Stimulated activated CD4-positive, alpha-beta T cell treated with anti-CD3 and anti-CD28 coated beads, TNF-alpha, amount 100 ng/mL, for 4 hours (primary cell): ENCODE measurements around the gene PCCA.
"Not testable (repeated sequence)": the region's sequence is repeated elsewhere in the genome, so short reads cannot be mapped to it uniquely, and the experiment has no call there.

Source experiments
- DNase-seq, 3 experiments: peaks; one replicate each; pipeline ENCODE4 v3.0.0-alpha.2; 2020; ENCODE audit warnings: low read depth in 3 of 3

PCCA gene

GRCh38 chr13:100197116-100197515 is 108.2 kb downstream of the PCCA start:
- no peak for DNase-seq

DNA sequence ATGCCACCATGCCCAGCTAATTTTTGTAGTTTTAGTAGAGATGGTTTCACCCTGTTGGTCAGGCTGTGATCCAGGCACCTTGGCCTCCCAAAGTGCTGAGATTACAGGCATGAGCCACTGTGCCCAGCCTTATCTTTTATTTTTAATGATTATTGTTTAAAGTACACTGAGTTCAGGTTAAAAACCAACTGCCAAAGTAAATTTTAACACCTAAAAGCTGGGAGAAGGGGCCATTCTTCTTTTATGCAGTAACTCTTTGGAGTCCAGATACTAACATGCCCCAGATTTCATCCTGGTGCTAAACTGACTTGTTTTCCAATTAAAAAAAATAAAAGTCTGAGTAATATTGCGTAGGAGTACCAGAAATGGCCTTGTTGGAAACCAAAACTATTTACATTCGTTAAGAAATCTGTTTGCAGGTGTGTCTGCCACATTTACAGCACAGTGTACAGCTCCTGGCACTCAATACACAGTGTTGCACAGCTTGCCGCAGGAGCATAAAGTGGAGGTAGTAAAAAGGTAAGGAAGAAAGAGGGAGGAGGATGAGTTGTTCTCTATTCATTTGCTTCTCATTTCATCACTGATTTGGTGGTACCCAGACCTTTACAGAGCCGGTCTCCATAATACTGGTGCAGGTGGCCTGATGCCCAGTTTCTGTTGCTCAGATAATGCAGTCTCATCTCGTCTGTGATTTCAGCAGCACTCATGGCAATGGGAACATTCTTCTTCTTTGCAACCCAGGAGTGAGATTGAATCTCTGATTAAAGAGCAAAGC is 108.9 kb downstream of the PCCA start:
- DNase-seq, result no peak

DNA sequence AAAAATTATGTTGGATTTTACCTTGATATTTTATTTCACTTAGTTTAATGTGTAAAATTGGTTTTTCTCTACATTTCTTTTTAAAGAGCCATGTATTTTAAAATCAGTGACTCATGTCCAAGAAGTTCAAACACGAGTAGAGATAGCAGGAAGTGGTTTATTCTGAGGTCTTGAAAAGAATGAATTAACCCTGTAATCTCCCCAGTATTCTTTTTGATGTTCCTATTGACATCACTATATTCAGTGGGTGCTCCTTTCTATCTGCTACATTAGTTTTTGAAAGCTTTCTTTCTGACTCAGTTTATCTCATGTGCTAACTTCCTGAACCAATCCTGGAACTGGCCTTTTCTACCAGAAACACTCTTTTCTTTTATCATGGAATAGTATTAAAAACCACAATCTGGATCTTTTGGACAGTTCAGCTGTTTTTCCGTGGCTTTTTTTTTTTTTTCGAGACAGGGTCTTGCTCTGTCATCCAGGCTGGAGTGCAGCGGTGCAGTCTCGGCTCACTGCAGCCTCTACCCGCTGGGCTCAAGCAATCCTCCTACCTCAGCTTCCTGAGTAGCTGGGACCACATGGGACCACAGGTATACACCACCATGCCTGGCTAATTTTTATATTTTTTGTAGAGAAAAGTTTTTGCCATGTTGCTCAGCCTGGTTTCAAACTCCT is 114.9 kb downstream of the PCCA start:
- DNase-seq, result no peak

DNA sequence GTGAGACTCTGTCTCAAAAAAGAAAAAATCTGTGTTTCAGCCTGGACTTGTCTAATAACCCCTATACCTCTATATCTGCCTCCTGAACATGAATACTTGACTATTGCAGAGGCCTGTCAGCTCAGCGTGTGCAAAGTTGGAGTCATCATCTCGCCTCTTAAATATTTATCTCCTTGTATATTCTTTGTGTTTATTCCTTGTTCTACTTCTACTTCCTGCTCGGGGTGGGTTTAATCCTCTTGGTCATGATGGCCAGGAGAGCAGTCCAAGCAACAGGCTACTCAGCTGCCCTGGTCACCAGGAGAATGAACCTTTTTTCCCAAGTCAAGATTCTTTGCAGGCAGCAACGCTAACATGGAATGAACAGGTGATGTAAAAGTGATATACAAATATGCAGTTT is 119.1 kb downstream of the PCCA start:
- DNase-seq, result no peak

DNA sequence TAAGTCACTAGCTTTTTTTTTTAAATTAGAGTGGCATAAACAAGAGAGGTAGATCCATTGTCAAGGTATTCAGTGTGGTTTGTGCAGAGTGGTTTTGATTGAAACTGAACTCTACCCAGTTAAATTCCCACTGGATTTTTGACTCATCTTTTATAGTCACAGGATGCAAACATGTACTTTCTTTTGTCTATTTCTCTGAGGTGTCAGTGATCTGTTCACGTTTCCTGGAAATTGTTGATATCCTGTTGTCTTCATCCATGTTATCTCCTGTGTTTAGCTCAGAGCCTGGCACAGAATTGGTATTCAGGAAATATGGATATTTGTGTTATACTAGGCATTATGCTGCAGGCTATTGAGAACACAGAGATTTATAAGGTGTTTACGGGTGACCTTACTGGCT is 119.7 kb downstream of the PCCA start:
- no peak for DNase-seq

DNA sequence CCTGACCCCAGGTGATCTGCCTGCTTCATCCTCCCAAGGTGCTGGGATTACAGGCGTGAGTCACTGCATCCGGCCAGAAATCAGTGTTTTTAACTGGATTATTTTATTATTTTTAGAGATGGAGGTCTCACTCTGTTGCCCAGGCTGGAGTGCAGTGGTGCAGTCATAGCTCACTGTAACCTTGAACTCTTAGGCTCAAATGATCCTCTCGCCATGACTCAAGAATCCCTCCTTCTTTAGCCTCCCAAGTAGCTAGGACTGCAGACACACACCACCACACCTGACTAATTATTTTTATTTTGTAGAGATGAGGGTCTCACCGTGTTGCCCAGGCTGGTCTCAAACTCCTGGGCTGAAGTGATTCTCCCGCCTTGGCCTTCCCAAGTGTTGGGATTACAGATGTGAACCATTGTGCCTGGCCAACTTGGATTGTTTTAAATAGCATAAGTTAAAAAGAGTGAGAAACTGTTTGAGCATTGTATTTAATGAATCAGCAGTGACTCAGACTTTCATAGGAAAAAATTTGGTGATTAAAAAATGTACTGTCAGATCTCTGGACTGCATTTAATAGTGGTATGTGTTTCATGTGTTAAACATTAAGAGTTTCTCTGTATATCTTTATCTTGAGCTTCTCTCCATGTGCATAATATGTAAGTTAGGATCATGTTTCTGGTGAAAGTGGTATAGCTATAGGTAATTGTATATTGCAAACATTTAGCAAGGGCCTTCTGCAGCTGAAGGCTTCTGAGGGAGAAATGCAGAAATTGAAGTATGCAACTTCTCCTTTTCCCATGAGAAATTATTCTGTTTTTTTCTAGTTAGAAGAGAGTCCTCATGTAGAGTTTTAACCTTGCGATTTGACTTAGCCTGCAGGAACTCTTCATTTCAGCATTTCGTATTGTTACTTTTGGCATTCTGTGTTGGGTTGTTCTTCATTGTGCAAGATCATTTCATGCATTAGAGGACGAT is 121.2 kb downstream of the PCCA start:
- no peak for DNase-seq

DNA sequence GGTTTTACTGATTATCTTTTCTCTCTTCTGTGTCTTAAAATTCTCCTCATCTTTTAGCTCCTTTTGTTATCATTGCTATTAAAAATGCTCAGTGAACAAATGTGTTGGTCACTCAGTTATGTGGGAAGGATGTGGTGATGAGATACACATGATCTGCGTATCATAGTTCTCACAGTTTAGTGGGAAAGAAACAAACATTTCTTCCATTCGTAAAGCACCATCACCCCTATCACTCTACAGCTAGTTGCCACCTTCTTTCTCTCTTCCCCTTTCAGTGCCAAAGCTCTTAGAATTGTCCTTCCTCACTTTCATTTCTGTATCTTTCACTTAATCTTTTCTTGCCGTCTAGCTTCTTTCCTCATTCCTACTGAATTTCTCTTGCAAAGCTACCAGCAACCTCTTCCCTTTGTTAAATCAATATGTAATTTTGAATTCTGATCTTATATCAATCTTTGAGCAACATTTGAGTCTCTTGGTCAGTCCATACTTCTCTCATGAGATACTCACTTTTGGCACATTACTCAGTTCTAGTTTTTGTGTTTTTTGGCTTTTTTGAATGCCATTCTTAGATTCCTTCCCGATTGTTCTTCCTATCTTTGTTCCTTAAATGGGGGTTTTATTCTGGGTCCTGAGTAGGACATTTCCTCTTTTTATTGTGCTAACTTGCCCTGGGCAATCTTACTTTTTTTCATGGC is 122.3 kb downstream of the PCCA start:
- DNase-seq, result no peak

GRCh38 chr13:100212904-100213553 is 124.1 kb downstream of the PCCA start:
- DNase-seq, result no peak

- no peak for DNase-seq
Observed at GRCh38 chr13:100213576-100213975, 124.7 kb downstream of the PCCA start.

DNA sequence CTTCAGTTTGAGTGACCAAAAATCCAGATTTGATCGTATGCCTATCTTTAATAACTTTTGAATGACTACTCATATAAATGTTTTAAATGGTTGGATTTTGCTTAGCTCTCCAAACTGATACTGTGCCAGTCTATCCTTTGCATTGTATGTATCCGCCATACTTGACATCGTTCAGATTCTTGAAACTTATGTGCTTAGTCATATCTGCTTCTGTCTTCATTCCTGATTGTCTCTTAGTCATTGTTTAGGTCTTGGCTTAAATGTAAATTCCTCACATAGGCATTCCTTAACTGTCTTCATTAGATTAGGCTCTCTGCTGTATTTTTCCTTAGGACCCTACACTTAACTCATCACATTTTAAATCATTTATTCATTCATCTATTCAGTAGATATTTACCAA is 126.0 kb downstream of the PCCA start:
- no peak for DNase-seq

- no peak for DNase-seq
Observed at GRCh38 chr13:100221166-100221565, 132.3 kb downstream of the PCCA start.

- DNase-seq, result not testable (repeated sequence)
Observed at GRCh38 chr13:100223966-100224530, 135.2 kb downstream of the PCCA start.

DNA sequence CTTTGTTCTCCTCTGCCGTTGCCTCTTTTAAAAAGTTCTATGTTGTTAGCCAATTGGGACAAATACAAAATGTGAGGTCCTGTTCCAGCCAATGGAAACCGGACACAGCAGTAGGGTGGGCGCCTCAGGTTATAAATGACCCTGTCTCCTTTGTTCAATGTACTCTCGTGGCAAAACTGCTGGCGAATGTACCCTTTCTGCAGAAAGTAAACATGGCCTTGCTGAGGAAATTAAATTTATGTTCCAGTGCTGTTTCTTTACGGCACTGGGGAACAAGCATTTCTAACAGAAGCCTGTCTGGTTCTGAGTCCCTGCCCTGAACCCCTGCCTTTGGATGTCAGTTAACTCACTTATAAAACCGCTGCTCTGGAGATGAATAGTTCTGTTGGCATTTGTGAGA is 140.7 kb downstream of the PCCA start:
- no peak for DNase-seq

- DNase-seq, result no peak
Observed at GRCh38 chr13:100230769-100231149, 141.9 kb downstream of the PCCA start.

DNA sequence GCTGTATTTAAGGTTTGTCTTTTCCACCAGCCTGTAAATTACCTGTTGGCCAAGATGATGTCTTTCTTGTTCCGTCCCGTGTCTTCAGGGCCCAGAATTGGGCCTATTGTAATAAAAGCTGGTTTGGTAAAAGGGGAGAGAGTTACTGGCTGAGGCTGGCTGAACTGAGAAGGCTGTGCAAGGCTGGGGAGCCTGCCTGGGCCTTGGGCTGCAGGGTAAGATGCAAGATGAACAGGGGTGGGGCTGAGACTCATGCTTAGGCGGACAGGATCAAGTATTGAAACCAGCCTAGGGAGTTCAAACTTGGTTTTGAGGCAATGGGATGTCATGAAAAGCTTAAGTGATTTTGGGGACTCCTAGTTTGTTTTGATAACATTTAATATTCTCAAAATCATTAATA is 142.3 kb downstream of the PCCA start:
- DNase-seq, result no peak

- DNase-seq, result no peak
Observed at GRCh38 chr13:100234006-100234405, 145.1 kb downstream of the PCCA start.

- DNase-seq, result no peak
Observed at GRCh38 chr13:100234524-100235136, 145.7 kb downstream of the PCCA start.

- no peak for DNase-seq
Observed at GRCh38 chr13:100235311-100235901, 146.5 kb downstream of the PCCA start.

GRCh38 chr13:100240109-100240779 is 151.4 kb downstream of the PCCA start:
- no peak for DNase-seq
